ENCODE results near the gene SUOX. TPM values are rescaled to one million over a fixed set of nuclear protein-coding genes. Genes with fewer than 3 reads are reported as not detected.

SUOX gene
- total RNA-seq, 5 donors from 2014 or later (not counting 1 experiment from before 2014, with no cell fraction given) = 2.6 to 7.3 (median 3.2) TPM

DNA sequence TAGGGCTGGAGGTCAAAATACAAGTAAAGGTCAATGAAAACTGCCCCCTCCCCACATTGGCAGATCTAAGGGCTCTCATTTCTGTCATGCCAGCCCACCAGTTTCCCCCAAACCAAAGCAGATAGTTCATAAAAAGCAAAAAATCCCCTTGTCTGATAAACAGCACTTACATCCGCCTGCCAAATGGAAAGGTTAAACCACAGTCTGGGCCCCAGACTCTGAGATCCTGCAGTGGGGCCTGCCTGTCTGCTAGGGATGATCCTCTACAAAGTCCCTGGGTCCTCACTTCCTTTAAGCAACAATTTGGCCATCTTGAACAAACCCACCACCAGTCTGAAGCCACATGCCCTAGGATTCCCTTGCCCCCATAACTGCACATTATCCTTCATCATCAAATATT, 34.9 kb downstream of the SUOX start:
- POLR2A ChIA-PET = no interaction called here

DNA sequence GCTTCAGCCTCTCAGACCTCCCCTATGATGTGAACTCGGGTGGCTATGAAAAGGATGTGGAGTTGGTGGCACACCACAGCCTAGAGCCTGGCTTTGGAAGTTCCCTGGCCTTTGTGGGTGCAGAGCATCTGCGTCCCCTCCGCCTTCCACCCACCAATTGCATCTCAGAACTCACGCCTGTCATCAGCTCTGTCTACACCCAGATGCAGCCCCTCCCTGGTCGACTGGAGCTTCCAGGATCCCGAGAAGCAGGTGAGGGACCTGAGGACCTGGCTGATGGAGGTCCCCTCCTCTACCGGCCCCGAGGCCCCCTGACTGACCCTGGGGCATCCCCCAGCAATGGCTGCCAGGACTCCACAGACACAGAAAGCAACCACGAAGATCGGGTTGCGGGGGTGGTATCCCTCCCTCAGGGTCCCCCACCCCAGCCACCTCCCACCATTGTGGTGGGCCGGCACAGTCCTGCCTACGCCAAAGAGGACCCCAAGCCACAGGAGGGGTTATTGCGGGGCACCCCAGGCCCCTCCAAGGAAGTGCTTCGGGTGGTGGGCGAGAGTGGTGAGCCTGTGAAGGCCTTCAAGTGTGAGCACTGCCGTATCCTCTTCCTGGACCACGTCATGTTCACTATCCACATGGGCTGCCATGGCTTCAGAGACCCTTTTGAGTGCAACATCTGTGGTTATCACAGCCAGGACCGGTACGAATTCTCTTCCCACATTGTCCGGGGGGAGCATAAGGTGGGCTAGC, 37.7 kb downstream of the SUOX start:
- Mint-ChIP-seq H3K4me3 (no peak overlapping the region), H3K36me3 (peaks cover 38% of the 10 kb centered on the region), H3K9me3 (no peaks in the 10 kb centered on the region), H3K27ac (peak overlapping the region in 1 of 2 donors; percentile 68), H3K4me1 (peaks cover 22 to 31% (median 31%) of the 10 kb centered on the region in 3 donors), H3K27me3 (no peaks in the 10 kb centered on the region)
- peak in 2 of 4 experiments; percentile 30 to 79 for ATAC-seq (replicated peaks in 1 of 4)
- peaks cover 22 to 39% of the 10 kb centered on the region in 2 experiments for H3K4me1 ChIP-seq (ENCODE audit: control insufficient read depth in 1 of 2, extremely low read depth in 1 of 2, insufficient read depth in 2 of 2, low read length in 2 of 2)
- H3K27ac ChIP-seq (ENCODE audit: low read length) = no peak overlapping the region
- H3K4me3 ChIP-seq (ENCODE audit: control insufficient read depth in 1 of 2, extremely low read depth in 1 of 2, low read length in 1 of 2) = no peak overlapping the region
- POLR2A ChIA-PET = no interaction called here
- DNase-seq = peak in 14 of 35 experiments; percentile 2 to 66 (median 17)
- WGBS (ENCODE audit: insufficient coverage) = 56% methylated on average over 14 of the region's 21 CpGs
- no peaks in the 10 kb centered on the region for H3K9me3 ChIP-seq
- peaks cover 0 to 18% of the 10 kb centered on the region in 2 donors for H3K36me3 ChIP-seq (ENCODE audit: control insufficient read depth in 2 of 2, extremely low read depth in 1 of 2, insufficient read depth in 1 of 2, low read length in 1 of 2)
- no peaks in the 10 kb centered on the region for H3K27me3 ChIP-seq (replicated peaks in 1 of 2; ENCODE audit: control insufficient read depth in 2 of 2, extremely low read depth in 1 of 2, insufficient read depth in 2 of 2, low read length in 1 of 2)
- CTCF ChIA-PET = interaction anchor here in 1 of 2 donors (0.6 kb wide), 1 partner anchor 27 kb away, joined by 3 read pairs; no protein-coding TSS in a partner anchor

More for the DNA sequence above, 34.9 kb downstream of the SUOX start:
- Mint-ChIP-seq H3K9me3 (no peaks in the 10 kb centered on the region), H3K36me3 (peaks cover 54% of the 10 kb centered on the region), H3K4me3 (peak overlapping the region in 1 of 3 donors; percentile 21), H3K4me1 (peaks cover 30 to 32% (median 31%) of the 10 kb centered on the region in 3 donors), H3K27ac (peak overlapping the region; percentile 61 to 90), H3K27me3 (no peaks in the 10 kb centered on the region)
- DNase-seq (peak in 5 of 35 experiments; percentile 8 to 56 (median 24)), ATAC-seq (replicated peaks in 1 of 4) (peak; percentile 70 to 77 (median 72))
- CTCF ChIA-PET = no interaction called here
- Histone ChIP-seq H3K4me1 (ENCODE audit: control insufficient read depth in 1 of 2, extremely low read depth in 1 of 2, insufficient read depth in 2 of 2, low read length in 2 of 2) (peaks cover 21 to 31% of the 10 kb centered on the region in 2 experiments), H3K4me3 (ENCODE audit: control insufficient read depth in 1 of 2, extremely low read depth in 1 of 2, low read length in 1 of 2) (no peak overlapping the region), H3K27ac (ENCODE audit: low read length) (no peak overlapping the region), H3K36me3 (ENCODE audit: control insufficient read depth in 2 of 2, extremely low read depth in 1 of 2, insufficient read depth in 1 of 2, low read length in 1 of 2) (peaks cover 0 to 25% of the 10 kb centered on the region in 2 donors), H3K27me3 (replicated peaks in 1 of 2; ENCODE audit: control insufficient read depth in 2 of 2, extremely low read depth in 1 of 2, insufficient read depth in 2 of 2, low read length in 1 of 2) (no peaks in the 10 kb centered on the region), H3K9me3 (no peaks in the 10 kb centered on the region)
- WGBS (ENCODE audit: insufficient coverage) = no CpG with 5 or more reads among the region's 1 CpG

DNA sequence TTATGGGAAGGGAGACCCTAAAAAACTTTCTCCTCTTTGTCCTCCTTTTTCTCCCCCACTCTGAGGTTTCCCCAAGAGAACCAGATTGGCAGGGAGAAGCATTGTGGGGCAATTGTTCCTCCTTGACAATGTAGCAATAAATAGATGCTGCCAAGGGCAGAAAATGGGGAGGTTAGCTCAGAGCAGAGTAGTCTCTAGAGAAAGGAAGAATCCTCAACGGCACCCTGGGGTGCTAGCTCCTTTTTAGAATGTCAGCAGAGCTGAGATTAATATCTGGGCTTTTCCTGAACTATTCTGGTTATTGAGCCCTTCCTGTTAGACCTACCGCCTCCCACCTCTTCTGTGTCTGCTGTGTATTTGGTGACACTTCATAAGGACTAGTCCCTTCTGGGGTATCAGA, 40.1 kb downstream of the SUOX start:
- CTCF ChIA-PET = interaction anchor here (0.5 to 1.0 kb wide), 2 partner anchors 43 to 422 kb away, joined by 3 to 8 read pairs; no protein-coding TSS in a partner anchor
- H3K36me3 ChIP-seq (ENCODE audit: control insufficient read depth in 2 of 2, extremely low read depth in 1 of 2, insufficient read depth in 1 of 2, low read length in 1 of 2) = peaks cover 0 to 18% of the 10 kb centered on the region in 2 donors
- WGBS (ENCODE audit: insufficient coverage) = no CpG with 5 or more reads among the region's 2 CpGs

DNA sequence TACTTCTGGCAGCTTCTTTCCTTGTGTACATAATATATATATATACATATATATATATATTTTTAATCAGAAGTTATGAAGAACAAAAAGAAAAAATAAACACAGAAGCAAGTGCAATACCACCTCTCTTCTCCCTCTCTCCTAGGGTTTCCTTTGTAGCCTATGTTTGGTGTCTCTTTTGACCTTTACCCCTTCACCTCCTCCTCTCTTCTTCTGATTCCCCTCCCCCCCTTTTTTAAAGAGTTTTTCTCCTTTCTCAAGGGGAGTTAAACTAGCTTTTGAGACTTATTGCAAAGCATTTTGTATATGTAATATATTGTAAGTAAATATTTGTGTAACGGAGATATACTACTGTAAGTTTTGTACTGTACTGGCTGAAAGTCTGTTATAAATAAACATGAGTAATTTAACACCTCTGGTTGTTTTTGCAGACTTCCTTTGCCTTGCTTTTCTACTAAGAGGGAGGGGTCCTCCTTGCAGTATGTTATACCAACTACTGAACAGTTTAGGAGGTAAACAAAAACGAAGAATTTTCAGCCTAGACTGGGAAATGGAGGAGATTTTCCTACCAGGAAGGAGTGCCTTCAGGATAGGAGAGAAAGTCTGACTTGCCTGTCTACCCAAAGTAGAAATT, 41.1 kb downstream of the SUOX start:
- peak overlapping the region in 1 of 3 donors; percentile 17 for H3K4me3 Mint-ChIP-seq
- H3K4me1 Mint-ChIP-seq = peaks cover 29 to 40% (median 36%) of the 10 kb centered on the region in 3 donors
- no peaks in the 10 kb centered on the region for H3K9me3 ChIP-seq
- no peaks in the 10 kb centered on the region for H3K9me3 Mint-ChIP-seq
- H3K4me1 ChIP-seq (ENCODE audit: control insufficient read depth in 1 of 2, extremely low read depth in 1 of 2, insufficient read depth in 2 of 2, low read length in 2 of 2) = peaks cover 22 to 43% of the 10 kb centered on the region in 2 experiments
- CTCF ChIA-PET = interaction anchor here (0.5 to 0.7 kb wide), 4 partner anchors 31 to 421 kb away, joined by 3 to 4 read pairs (median 3); no protein-coding TSS in a partner anchor
- WGBS (ENCODE audit: insufficient coverage) = no CpG with 5 or more reads among the region's 2 CpGs
- POLR2A ChIA-PET = interaction anchor here in 1 of 2 donors (0.7 kb wide), 1 partner anchor 606 kb away, joined by 5 read pairs; no protein-coding TSS in a partner anchor
- peaks cover 0 to 14% of the 10 kb centered on the region in 2 donors for H3K36me3 ChIP-seq (ENCODE audit: control insufficient read depth in 2 of 2, extremely low read depth in 1 of 2, insufficient read depth in 1 of 2, low read length in 1 of 2)
- no peaks in the 10 kb centered on the region for H3K27me3 ChIP-seq (replicated peaks in 1 of 2; ENCODE audit: control insufficient read depth in 2 of 2, extremely low read depth in 1 of 2, insufficient read depth in 2 of 2, low read length in 1 of 2)
- ATAC-seq (replicated peaks in 1 of 4) (no peak), DNase-seq (no peak)
- peak overlapping the region; percentile 71 to 85 for H3K27ac Mint-ChIP-seq
- no peak overlapping the region for H3K27ac ChIP-seq (ENCODE audit: low read length)
- H3K27me3 Mint-ChIP-seq = no peaks in the 10 kb centered on the region
- peaks cover 28% of the 10 kb centered on the region for H3K36me3 Mint-ChIP-seq
- no peak overlapping the region for H3K4me3 ChIP-seq (ENCODE audit: control insufficient read depth in 1 of 2, extremely low read depth in 1 of 2, low read length in 1 of 2)

More for the DNA sequence above, 40.1 kb downstream of the SUOX start:
- Mint-ChIP-seq H3K27me3 (no peaks in the 10 kb centered on the region), H3K9me3 (no peaks in the 10 kb centered on the region), H3K36me3 (peaks cover 31% of the 10 kb centered on the region), H3K4me1 (peaks cover 26 to 38% (median 36%) of the 10 kb centered on the region in 3 donors), H3K4me3 (no peak overlapping the region), H3K27ac (peak overlapping the region; percentile 75 to 80)
- Histone ChIP-seq H3K4me3 (ENCODE audit: control insufficient read depth in 1 of 2, extremely low read depth in 1 of 2, low read length in 1 of 2) (no peak overlapping the region), H3K9me3 (no peaks in the 10 kb centered on the region), H3K27ac (ENCODE audit: low read length) (peak overlapping the region; percentile 34), H3K4me1 (ENCODE audit: control insufficient read depth in 1 of 2, extremely low read depth in 1 of 2, insufficient read depth in 2 of 2, low read length in 2 of 2) (peaks cover 22 to 41% of the 10 kb centered on the region in 2 experiments), H3K27me3 (replicated peaks in 1 of 2; ENCODE audit: control insufficient read depth in 2 of 2, extremely low read depth in 1 of 2, insufficient read depth in 2 of 2, low read length in 1 of 2) (no peaks in the 10 kb centered on the region)
- DNase-seq (no peak), ATAC-seq (replicated peaks in 1 of 4) (no peak)
- POLR2A ChIA-PET = interaction anchor here (0.6 kb wide), 3 partner anchors 47 to 202 kb away, joined by 3 to 4 read pairs (median 3); no protein-coding TSS in a partner anchor

DNA sequence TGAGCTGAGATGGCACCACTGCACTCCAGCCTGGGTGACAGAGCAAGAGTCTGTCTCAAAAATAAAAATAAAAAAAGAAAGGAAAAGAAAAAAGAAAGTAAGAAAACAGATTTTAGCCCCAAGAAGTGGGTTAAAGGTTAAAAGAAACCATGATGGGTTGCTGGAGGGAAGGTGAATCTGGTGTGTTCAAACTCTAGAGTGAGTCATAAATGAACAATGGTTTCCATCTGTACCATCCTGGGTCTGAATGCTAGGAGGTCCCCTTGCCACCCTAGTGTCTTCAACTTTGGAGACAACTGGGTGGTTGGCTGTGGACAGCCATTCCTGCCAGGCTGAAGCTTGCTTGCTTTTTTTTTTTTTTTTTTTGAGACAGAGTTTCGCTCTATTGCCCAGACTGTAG, 43.1 kb downstream of the SUOX start:
- no peak for DNase-seq
- no peak overlapping the region for H3K27ac ChIP-seq (ENCODE audit: low read length)
- WGBS (ENCODE audit: insufficient coverage) = no CpG with 5 or more reads among the region's 1 CpG
- Mint-ChIP-seq H3K4me1 (peaks cover 32 to 47% (median 41%) of the 10 kb centered on the region in 3 donors), H3K9me3 (no peaks in the 10 kb centered on the region), H3K36me3 (peaks cover 32% of the 10 kb centered on the region), H3K27me3 (no peaks in the 10 kb centered on the region), H3K27ac (peak overlapping the region in 1 of 2 donors; percentile 68), H3K4me3 (peak overlapping the region in 1 of 3 donors; percentile 32)
- ATAC-seq (replicated peaks in 1 of 4) = no peak
- H3K4me1 ChIP-seq (ENCODE audit: control insufficient read depth in 1 of 2, extremely low read depth in 1 of 2, insufficient read depth in 2 of 2, low read length in 2 of 2) = peaks cover 23 to 38% of the 10 kb centered on the region in 2 experiments
- H3K9me3 ChIP-seq = no peaks in the 10 kb centered on the region
- CTCF ChIA-PET = interaction anchor here (0.6 to 1.7 kb wide), 10 partner anchors 9 to 261 kb away, joined by 3 to 13 read pairs (median 4); partner anchors contain the start of genes RNF41 (in 1 of the 2) and SUOX (in 1 of the 2)
- H3K27me3 ChIP-seq (replicated peaks in 1 of 2; ENCODE audit: control insufficient read depth in 2 of 2, extremely low read depth in 1 of 2, insufficient read depth in 2 of 2, low read length in 1 of 2) = no peaks in the 10 kb centered on the region
- H3K36me3 ChIP-seq (ENCODE audit: control insufficient read depth in 2 of 2, extremely low read depth in 1 of 2, insufficient read depth in 1 of 2, low read length in 1 of 2) = peaks cover 4 to 23% of the 10 kb centered on the region in 2 donors
- POLR2A ChIA-PET = interaction anchor here (0.6 to 1.1 kb wide), 5 partner anchors 8 to 589 kb away, joined by 3 to 4 read pairs (median 3); partner anchors contain the start of genes IL23A (in 1 of the 2) and RAB5B (in 1 of the 2)
- H3K4me3 ChIP-seq (ENCODE audit: control insufficient read depth in 1 of 2, extremely low read depth in 1 of 2, low read length in 1 of 2) = no peak overlapping the region

Data from T-cell (primary cell).